OCI-LY3 (cell line): ENCODE measurements around the gene PRKCE.

ENCODE experiments used
- CTCF ChIP-seq: fragments of 200-600, 300-600 bp; sonication (generic); IDR thresholded peaks from 2 replicates; pipeline ENCODE4 v1.5.1; 2014; ENCODE audit warnings: antibody characterized with exemption, low read length, low read depth
- EZH2phosphoT487 ChIP-seq: fragments of 200-600 bp; shearing (Covaris generic); IDR thresholded peaks from 2 replicates; pipeline ENCODE4 v1.6.1; 2018; ENCODE audit warnings: antibody characterized with exemption, mixed run types, low read depth

GRCh38 chr2:45723857-45724256, 72.4 kb downstream of the PRKCE start:
- TF ChIP-seq CTCF, result no peak
- TF ChIP-seq EZH2phosphoT487, result no peak
